NCI-H146 (cell line): Measurements from ENCODE around the gene NUTM2G.
"Not testable (repeated sequence)": the region's sequence is repeated elsewhere in the genome, so short reads cannot be mapped to it uniquely, and the experiment has no call there.

ENCODE experiments used
- DNase-seq: peaks from one replicate; lab custom pipeline; 2025; lab: John Stamatoyannopoulos, UW

Gene NUTM2G, protein sequence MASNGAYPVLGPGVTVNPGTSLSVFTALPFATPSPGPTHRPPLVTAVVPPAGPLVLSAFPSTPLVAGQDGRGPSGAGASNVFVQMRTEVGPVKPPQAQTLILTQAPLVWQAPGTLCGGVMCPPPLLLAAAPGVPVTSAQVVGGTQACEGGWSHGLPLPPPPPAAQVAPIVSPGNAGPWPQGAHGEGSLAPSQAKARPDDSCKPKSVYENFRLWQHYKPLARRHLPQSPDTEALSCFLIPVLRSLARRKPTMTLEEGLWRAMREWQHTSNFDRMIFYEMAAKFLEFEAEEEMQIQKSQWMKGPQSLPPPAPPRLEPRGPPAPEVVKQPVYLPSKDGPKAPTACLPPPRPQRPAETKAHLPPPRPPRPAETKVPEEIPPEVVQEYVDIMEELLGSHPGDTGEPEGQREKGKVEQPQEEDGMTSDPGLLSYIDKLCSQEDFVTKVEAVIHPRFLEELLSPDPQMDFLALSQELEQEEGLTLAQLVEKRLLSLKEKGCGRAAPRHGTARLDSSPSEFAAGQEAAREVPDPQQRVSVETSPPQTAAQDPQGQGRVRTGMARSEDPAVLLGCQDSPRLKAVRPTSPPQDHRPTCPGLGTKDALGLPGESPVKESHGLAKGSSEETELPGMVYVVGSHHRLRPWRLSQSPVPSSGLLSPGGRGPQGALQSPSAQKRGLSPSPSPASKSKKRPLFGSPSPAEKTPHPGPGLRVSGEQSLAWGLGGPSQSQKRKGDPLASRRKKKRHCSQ

DNA sequence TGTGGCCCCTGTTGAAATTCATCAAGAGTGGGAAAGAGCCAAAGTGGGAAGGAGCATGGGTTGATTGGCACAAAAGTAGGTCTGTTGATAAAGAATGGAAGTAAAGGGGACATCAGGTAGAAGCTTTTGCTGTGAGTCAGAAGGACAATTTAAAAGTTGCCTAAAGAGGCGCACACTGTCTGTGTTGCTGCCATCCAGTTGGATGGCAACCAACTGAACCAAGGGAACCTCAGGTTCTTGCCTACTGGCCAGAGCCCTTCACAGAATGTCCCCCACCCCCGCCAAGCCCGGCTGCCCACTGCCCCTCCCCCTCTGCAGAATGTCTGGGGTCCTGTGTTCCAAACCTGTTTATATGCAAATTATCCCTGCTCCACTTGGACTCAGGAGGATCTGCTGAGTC, at the start of gene NUTM2G:
Gene NUTM2G, plus strand, starts transcription at position 301 of the 400 bp plus-strand sequence. CDS start 182 bp downstream, outside the sequence.
- DNase-seq: not testable (repeated sequence)

DNA sequence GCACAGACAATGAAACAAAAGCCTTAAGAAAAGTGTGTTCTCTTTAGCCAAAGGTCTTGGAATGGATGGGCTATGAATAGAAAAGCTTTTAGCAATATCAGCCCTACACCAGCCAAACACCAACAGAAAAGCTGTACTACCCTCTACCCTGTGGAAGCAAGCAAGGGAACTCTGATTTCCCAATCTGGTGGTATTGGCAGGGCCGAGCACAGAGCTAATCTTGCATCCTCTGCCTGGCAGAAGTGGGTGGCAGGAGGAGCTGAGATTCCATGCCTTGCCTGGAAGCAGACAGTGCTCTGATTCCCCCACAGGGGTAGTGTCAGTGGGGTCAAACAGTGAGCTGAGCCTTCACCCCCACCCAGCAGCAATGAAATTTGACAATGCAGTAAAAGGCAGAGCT, 44.7 kb upstream of the NUTM2G start:
- DNase-seq: no peak

DNA sequence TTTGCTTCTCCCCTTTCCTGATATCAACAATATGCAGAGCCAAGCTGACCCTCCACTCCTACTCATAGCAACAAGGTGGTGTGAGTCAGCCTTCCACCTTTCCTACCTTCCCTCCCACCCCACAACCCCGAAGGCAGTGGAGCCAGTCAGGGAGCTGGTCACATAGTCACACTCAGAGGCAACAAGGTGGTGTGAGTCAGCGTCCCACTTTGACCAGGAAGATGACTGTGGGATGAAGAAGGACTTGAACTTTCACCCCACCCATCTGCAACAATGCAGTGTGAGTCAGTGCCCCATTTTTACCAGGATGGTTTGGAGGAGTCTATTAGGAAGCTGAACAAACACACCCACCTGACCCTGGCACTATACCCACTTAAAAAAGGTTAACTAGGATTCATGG, 44.2 kb upstream of the NUTM2G start:
- no peak for DNase-seq

DNA sequence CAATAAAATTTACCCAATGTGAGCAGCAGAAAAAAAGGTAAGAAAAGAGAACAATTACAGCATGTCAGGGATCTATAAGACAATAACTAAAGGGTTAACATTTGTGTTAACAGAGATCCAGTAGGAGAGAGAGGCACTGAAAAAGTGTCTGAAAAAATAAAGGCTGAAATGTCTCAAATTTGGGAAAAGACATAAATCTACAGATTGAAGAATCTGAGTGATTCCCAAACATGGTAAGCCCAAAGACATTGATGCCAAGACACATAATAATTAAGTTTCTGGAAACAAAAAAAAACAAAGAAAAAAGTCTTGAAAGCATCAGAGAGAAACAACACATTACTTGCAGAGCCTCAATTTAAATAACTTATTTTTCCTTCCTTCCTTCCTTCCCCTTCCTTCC, 43.2 kb upstream of the NUTM2G start:
- no peak for DNase-seq

DNA sequence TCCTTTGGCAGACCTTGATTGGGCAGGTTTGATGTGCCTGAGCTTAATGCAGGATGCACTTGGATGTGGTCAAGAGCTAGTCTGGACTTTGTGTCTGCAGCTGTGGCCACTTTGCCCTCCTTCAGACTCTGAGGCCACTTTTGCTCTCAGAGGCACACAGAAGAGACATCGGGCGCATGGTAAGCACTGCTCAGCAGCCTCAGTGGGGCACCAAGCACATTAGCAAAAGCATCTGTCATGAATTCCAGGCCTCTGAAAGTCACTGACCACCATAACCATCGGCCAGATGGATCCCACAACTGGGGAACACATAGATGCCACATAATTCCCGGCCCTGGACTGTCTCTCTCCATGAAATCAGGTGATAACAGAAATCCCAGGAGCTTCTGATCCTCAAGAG, 40.1 kb upstream of the NUTM2G start:
- no peak for DNase-seq

DNA sequence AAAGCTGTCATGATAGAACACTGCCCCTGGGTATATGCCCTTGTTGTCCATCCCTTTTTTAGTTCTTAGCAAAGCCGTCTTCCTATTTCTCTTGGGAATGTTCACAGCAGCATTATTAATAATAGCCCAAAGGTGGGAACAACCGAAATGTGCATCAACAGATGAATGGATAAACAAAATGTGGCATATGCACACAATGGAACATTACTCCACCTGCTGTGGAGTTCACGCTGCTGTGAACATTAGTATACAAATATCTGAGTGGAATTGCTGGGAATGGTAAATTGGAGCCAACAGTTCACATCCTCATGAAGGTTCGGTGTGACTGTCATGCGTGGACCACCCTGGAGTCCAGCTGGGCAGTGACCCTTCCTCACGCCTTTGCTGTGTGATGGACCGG, 36.5 kb upstream of the NUTM2G start:
- DNase-seq: no peak

DNA sequence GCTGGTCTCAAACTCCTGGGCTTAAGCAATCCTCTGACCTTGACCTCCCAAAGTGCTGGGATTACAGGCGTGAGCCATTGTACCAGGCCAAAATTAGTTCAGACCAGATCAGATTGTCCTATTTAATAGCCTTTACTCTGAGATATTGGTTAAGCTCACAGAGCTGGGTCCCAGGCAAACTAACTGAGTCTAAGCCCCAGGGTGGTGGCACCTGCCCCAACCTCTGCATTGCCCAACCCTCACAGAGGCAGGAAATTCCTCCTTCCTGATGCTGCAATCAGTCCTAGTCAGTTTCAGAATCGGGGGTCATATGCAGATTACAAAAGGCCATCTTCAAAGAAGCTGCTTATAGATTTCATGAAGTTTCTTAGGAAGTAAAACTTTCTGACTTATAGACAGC, 28.6 kb upstream of the NUTM2G start:
- not testable (repeated sequence) for DNase-seq

DNA sequence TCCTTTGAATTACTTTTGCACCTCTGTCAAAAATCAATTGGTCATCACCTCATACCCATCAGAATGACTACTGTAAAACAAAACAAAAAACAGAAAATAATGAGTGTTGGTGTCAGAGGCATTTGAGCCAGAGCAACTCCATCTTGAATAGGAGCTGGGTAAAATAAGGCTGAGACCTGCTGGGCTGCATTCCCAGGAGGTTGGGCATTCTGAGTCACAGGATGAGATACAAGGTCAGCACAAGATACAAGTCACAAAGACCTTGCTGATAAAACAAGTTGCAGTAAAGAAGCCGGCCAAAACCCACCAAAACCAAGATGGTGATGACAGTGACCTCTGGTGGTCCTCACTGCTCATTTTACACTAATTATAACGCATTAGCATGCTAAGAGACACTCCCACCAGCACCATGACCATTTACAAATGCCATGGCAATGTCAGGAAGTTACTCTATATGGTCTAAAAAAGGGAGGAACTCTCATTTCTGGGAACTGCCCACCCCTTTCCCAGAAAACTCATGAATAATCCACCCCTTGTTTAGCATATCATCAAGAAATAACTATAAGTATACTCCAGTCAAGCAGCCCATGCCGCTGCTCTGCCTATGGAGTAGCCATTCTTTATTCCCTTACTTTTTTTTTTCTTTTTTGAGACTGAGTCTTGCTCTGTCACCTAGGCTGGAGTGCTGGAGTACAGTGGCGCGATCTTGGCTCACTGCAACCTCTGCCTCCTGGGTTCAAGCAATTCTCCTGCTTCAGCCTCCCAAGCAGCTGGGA, 23.5 kb upstream of the NUTM2G start:
- not testable (repeated sequence) for DNase-seq

DNA sequence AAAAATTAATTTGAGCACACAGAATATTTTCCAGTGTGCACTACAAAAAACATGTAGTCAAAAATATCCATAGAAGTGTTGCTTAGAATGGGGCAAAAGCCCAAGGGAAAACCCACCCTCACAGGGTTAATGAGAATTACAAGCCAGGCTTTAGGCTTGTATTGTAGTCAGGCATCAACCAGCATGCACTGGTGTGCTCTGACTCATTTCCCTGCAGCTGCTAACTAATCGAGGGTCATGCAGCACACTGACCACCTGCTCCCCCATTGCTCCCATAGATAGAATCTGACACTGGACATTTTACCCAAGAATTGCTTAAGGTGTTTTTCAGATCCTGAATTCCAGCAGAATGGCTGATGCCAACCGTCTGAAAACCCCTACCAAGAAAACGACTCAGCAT, 20.2 kb upstream of the NUTM2G start:
- DNase-seq: not testable (repeated sequence)

DNA sequence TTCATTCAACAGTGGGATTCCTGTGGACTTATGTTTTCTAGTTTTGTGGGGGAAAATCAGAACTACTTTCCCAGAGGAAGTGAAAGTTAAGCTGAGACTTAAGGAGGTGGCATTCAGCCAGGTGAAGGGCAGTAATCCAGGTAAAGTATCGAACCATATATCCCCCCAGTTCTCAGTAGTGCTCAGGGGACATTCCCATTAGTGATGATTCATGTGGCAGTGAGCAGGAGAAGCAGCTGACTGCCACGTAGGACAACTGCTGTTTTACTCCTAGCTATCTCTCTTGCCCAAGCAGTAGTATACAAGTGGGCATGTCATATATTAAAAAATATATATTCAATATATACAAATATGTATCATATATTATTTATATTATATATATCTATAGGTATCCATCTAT, 13.1 kb upstream of the NUTM2G start:
- DNase-seq: not testable (repeated sequence)

DNA sequence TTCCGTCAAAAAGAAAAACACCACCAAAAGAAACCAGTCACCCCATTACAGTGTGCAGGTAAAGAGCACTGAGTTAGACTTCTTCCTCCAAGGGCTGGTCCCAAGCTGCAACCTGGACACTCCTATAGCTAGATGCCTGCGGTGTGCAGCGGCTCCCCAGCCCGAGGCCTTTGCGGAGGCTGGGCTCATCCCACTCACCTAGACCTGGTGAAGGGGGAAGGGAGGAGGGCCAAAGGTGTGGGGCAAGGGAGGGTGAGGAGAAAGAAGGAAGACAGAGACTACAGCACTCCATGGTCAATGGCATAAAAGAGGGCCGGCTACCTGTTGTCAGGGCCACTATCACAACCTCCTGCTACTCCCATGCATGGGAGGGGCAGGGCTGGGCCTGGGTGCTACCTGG, 12.1 kb upstream of the NUTM2G start:
- not testable (repeated sequence) for DNase-seq

DNA sequence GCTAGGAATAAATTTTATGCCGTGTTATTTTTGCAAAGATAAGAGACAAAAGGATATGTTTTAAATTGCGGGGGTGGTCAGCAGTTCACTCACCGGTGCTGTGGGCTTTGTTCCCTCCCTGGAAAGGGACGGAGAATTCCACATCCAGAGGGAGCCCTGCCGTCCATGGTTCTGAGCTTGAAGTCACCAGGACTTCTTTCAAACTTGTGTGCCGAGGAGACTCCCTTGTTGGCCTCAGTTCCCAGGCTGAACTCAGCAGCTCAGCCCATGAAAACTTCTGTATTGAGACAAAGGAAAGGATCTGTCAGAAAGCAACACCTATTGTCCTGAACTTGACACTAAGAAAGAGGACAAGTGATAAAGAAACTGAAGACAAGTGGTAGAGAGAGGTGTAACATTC, 10.1 kb upstream of the NUTM2G start:
- DNase-seq: not testable (repeated sequence)

DNA sequence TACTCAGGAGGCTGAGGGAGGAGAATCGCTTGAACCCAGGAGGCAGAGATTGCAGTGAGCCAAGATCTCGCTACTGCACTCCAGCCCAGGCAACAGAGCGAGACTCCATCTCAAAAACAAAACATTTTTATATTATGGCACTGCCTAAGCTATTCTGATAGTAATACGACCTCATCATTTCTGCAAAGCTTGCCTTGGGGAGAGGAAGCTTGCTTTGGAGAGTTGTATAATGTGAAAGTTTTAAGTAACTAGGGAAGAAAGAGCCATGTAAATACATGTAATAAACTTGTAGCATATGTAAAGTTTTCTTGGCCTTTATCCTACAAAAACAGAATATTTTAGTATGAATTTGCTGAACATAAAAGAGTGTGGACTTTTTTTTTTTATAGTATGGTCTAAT, 7.8 kb upstream of the NUTM2G start:
- DNase-seq: not testable (repeated sequence)

DNA sequence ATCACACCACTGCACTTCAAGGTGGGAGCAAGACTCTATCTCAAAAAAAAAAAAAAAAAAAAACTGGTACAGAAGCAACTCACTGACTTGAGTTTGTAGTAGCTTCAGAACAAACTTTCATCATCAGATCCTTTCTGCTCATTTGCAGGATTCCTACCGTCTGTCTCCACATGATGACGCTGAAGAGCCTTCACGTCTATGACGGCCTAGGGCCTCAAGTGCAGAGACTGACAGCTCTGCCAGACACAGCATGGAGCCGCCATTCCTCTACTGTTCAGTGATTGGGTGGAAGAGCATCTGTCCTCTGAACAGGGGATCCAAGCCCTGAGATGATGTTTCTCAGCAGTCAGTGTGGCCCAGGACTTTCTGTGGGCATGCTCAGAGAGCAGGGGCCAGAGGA, 3.1 kb upstream of the NUTM2G start:
- not testable (repeated sequence) for DNase-seq

DNA sequence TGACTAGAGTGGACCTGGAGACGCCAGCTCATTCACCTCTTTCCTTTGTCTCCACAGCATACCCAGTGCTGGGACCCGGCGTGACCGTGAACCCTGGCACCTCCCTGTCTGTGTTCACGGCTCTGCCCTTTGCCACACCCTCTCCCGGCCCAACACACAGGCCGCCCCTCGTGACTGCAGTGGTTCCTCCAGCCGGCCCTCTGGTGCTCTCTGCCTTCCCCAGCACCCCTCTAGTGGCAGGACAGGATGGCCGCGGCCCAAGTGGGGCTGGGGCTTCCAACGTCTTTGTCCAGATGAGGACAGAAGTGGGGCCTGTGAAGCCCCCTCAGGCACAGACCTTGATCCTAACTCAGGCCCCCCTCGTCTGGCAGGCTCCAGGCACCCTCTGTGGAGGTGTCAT, 3.0 kb downstream of the NUTM2G start:
- DNase-seq: not testable (repeated sequence)

DNA sequence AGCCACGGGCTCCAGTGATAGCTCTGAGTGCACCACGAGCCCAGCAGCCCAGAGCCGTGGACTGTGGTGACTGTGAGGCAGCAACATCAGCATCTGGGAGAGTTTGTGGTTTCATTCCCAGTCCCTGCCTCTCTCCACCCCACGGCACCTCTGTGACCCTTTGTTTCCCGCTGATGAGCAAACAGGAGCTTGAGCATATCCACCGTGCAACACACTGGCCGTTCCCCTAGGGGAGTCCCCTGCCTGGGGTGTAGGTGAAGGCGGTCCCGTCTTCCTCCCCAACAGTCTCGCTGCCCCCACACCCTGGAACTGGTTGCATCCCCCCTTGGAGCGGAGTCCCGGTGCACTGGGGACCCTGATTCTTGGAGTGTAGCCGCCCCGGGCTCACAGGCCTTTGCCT, 5.5 kb downstream of the NUTM2G start:
- DNase-seq: not testable (repeated sequence)

DNA sequence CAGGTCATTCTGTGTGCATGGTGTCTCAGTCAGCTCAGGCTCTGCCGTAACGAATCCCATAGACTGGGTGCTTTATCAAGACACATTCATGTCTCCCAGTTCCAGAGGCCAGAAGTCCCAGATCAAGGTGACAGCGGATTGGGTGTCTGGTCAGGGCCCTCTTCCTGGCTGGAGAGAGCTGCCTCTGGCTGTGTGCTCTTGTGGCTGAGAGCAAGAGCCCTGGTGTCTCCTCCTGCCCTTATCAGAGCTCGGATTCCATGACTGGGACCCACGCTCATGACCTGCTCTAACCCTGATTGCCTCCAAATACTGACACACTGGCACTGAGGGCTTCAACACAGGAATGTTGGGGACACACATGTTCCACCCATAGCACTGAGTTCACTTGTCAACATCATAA, 6.1 kb downstream of the NUTM2G start:
- not testable (repeated sequence) for DNase-seq

DNA sequence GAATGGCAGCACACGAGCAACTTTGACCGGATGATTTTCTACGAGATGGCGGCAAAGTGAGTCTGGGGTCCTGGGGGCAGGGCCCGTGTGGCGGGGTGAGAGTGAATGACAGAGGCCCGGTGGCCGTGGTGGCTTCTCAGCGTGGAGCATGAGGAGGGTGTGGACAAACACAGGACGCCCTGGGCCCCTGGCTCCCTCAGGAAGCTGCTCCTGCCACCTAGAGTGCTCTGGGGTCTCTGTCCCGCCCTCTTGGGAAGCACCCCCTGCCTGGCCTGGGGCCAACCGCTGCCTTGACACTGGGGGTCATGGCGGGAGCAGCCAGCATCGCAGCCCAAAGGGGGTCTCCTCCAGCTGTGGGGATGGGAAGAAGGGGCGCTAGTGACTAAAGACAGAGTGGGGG, 6.8 kb downstream of the NUTM2G start:
- DNase-seq: not testable (repeated sequence)

DNA sequence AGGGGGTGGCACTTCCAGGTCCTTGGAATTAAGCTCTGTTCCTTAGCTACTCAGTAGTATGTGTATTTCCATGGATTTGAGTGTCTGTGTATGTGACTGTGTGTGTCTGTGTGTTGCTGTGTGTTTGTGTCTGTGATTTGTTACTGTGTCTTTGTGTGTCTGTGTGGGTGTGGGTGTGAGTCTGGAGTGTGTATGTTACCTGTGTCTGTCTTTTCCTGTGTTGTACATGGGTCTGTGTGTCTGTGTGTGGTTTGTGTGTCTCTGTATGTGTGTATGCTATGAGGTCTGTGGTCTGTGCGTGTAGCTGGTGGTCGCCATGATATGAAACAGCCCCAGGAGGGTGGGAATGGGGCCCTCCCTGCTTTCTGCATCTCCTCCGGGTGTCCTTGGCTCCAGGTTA, 8.8 kb downstream of the NUTM2G start:
- DNase-seq: not testable (repeated sequence)

DNA sequence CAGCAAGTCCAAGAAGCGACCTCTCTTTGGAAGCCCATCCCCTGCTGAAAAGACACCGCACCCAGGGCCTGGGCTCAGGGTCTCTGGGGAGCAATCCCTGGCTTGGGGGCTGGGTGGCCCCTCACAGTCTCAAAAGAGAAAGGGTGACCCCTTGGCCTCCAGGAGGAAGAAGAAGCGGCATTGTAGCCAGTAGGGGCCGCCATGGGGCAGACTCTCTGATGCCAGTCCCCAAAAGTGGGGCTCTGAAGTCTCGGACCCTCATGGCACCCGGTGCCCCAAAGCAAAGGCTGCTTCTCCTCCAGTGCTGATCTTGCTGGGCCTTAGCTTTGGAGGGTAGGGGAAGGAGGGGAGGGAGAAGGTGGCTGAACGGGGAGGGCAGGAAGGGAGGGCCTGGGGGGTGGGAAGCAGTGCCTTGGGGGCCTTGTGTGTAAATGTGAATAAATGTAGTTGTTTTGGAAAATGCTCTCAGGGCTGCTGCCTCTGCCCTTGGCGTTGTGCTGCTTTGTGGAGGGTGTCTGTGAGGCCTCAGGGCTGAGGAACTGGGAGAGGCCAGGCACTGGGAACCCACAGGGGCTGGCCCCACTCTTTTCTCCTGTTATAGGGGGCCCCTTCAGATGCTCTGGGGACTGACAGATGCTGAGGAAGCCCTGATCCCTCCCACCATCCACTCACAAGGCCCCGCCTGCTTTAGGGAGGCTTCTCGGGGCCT, 10.5 kb downstream of the NUTM2G start:
- not testable (repeated sequence) for DNase-seq

DNA sequence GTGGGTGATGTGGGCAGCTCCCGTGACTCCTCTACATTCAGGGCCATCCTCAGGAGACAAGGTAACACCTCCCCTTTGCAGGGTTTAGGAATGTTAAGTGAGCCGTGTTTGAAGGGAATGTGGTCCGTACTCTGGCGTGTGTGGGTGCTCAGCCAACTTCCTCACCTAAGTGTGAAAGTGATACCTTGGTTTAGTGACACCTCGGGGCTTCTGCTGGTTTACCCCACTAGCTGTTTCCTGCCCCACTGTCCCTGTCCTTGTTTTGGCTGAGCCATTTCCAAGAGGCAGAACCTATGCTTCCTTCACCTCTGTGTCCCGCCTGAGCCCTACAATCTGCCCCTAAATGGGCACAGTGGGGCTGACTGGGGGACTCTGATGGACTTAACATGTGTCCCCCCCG, 12.3 kb downstream of the NUTM2G start:
- not testable (repeated sequence) for DNase-seq

DNA sequence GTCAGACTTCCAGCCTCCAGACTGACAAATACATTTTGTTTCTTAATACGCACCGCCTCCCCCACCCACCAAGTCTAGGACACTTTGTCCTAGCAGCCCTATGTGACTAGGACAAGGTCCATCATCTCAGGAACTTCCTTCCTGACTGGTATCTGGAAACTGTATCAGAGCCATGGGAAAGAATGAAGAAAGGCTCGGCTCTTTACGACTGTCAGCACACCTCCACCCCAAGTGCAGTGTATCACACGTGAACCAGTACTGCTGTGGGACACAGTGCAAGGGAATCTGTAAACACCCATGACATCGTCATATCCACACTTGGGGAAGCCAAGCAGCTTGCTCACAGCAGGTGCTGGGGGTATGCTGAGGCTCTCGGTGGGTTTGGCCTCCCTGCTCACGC, 13.0 kb downstream of the NUTM2G start:
- DNase-seq: not testable (repeated sequence)
